Measurements from ENCODE around the gene ARF3.

Gene ARF3

DNA sequence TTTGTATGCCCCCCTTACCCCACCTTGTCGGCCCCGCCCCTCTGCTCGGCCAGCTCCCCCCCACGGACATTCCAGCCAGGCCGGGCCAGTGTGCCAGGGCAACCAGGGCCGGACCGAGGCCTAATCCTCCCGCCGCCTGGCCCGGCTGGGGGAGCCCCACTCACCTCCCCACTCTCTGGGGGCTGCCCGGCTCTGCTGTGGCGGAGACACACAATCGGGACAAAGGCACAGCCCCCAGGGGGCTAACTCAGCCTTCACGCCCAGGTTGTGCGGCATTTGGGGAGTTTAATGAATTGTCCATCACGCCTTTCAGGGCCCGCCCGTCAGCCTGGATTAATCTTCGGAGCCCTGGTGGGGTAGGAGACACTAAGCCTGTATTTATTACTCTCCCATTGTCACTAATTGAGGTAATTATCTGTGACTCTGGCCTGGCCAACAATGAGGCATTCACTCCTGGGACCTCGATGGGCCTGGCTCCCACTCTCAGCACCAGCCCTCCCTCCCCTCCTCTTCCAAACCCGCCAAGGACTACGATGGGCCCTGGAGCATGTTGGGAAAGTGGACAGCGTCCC lies 29.5 kb upstream of the ARF3 start:
- Histone ChIP-seq H3K9me2 (replicated peaks; ENCODE audit: low read depth, low read length) (no peaks in the 10 kb centered on the region), H3K27me3 (ENCODE audit: insufficient read depth, low read length, poor library complexity, severe bottlenecking) (no peaks in the 10 kb centered on the region), H3K9me3 (ENCODE audit: insufficient read depth, low read depth, low read length) (no peaks in the 10 kb centered on the region), H3K79me2 (ENCODE audit: insufficient read depth, low read length) (no peaks in the 10 kb centered on the region), H3K4me3 (ENCODE audit: low read length, poor library complexity, severe bottlenecking) (no peak overlapping the region), H4K20me1 (ENCODE audit: insufficient read depth, low read length, poor library complexity, severe bottlenecking) (no peaks in the 10 kb centered on the region), H3K9ac (ENCODE audit: low read depth, low read length, poor library complexity, severe bottlenecking) (no peak overlapping the region), H3K36me3 (ENCODE audit: insufficient read depth, low read length) (no peaks in the 10 kb centered on the region), H3F3A (ENCODE audit: low read depth) (no peaks in the 10 kb centered on the region), H3K4me1 (ENCODE audit: insufficient read depth, low read length, poor library complexity, severe bottlenecking) (peaks cover 2% of the 10 kb centered on the region), H3K4me2 (ENCODE audit: low read depth, low read length, poor library complexity, severe bottlenecking) (no peak overlapping the region), H2AFZ (ENCODE audit: low read length) (no peak overlapping the region)
- TF ChIP-seq, protein P1, sequence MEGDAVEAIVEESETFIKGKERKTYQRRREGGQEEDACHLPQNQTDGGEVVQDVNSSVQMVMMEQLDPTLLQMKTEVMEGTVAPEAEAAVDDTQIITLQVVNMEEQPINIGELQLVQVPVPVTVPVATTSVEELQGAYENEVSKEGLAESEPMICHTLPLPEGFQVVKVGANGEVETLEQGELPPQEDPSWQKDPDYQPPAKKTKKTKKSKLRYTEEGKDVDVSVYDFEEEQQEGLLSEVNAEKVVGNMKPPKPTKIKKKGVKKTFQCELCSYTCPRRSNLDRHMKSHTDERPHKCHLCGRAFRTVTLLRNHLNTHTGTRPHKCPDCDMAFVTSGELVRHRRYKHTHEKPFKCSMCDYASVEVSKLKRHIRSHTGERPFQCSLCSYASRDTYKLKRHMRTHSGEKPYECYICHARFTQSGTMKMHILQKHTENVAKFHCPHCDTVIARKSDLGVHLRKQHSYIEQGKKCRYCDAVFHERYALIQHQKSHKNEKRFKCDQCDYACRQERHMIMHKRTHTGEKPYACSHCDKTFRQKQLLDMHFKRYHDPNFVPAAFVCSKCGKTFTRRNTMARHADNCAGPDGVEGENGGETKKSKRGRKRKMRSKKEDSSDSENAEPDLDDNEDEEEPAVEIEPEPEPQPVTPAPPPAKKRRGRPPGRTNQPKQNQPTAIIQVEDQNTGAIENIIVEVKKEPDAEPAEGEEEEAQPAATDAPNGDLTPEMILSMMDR (conservative IDR thresholded peaks at IDR 0.05; ENCODE audit: low read length): no peak
- no peak for TF ChIP-seq EZH2phosphoT487 (IDR thresholded peaks at IDR 0.05; ENCODE audit: borderline replicate concordance)

DNA sequence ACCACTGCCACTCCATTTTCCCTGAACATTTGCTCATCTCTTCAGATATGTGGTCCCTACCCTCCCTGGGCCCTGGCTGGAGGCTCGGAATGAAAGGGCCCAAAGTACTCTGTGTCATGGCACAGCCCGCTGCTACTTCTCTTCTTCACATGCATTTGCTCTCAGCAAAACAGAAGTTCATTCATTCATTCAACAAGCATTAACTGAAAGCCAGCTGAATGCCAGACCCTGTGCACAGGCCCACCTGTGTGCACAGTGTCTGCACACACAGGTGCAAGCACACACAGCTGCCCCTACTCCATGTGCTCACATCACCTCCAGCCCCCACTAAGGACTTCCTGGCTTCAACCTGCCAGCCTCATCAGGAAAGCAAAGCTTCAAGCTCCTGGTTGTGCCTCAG lies 28.6 kb upstream of the ARF3 start:
- Histone ChIP-seq H3F3A (ENCODE audit: low read depth) (no peaks in the 10 kb centered on the region), H3K9me3 (ENCODE audit: insufficient read depth, low read depth, low read length) (no peaks in the 10 kb centered on the region), H3K4me2 (ENCODE audit: low read depth, low read length, poor library complexity, severe bottlenecking) (no peak overlapping the region), H3K79me2 (ENCODE audit: insufficient read depth, low read length) (no peaks in the 10 kb centered on the region), H3K27me3 (ENCODE audit: insufficient read depth, low read length, poor library complexity, severe bottlenecking) (no peaks in the 10 kb centered on the region), H4K20me1 (ENCODE audit: insufficient read depth, low read length, poor library complexity, severe bottlenecking) (no peaks in the 10 kb centered on the region), H3K36me3 (ENCODE audit: insufficient read depth, low read length) (no peaks in the 10 kb centered on the region), H3K9ac (ENCODE audit: low read depth, low read length, poor library complexity, severe bottlenecking) (no peak overlapping the region), H2AFZ (ENCODE audit: low read length) (no peak overlapping the region), H3K9me2 (replicated peaks; ENCODE audit: low read depth, low read length) (no peaks in the 10 kb centered on the region), H3K4me1 (ENCODE audit: insufficient read depth, low read length, poor library complexity, severe bottlenecking) (peaks cover 2% of the 10 kb centered on the region), H3K4me3 (ENCODE audit: low read length, poor library complexity, severe bottlenecking) (no peak overlapping the region)
- TF ChIP-seq, protein P1 (conservative IDR thresholded peaks at IDR 0.05; ENCODE audit: low read length): no peak
- TF ChIP-seq EZH2phosphoT487 (IDR thresholded peaks at IDR 0.05; ENCODE audit: borderline replicate concordance): no peak

DNA sequence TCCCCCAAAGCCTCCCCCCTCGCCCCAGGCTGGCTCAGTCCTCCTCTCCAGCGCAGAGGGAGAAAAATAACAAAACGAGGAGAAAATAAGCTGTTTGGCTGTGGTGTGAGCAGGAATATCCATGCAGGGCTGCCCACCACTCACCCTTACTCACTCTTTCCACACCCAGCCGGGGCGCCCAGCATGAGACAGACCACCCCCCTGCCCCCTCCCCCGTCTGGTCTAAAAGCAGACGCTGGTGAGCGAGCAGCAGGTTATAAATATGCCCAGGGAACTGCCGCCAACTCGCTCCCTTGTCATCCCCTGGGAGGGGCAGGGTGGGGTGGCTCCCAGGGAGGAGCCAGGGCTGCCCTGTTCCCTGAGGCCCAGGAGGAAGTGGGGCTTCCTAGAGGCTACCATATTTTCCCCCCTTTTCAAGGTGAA lies 28.2 kb upstream of the ARF3 start:
- Histone ChIP-seq H3K4me3 (ENCODE audit: low read length, poor library complexity, severe bottlenecking) (no peak overlapping the region), H3K79me2 (ENCODE audit: insufficient read depth, low read length) (no peaks in the 10 kb centered on the region), H3F3A (ENCODE audit: low read depth) (no peaks in the 10 kb centered on the region), H3K9me3 (ENCODE audit: insufficient read depth, low read depth, low read length) (no peaks in the 10 kb centered on the region), H3K4me1 (ENCODE audit: insufficient read depth, low read length, poor library complexity, severe bottlenecking) (no peaks in the 10 kb centered on the region), H3K27me3 (ENCODE audit: insufficient read depth, low read length, poor library complexity, severe bottlenecking) (no peaks in the 10 kb centered on the region), H3K4me2 (ENCODE audit: low read depth, low read length, poor library complexity, severe bottlenecking) (no peak overlapping the region), H4K20me1 (ENCODE audit: insufficient read depth, low read length, poor library complexity, severe bottlenecking) (no peaks in the 10 kb centered on the region), H3K9ac (ENCODE audit: low read depth, low read length, poor library complexity, severe bottlenecking) (no peak overlapping the region), H2AFZ (ENCODE audit: low read length) (no peak overlapping the region), H3K36me3 (ENCODE audit: insufficient read depth, low read length) (no peaks in the 10 kb centered on the region), H3K9me2 (replicated peaks; ENCODE audit: low read depth, low read length) (no peaks in the 10 kb centered on the region)
- TF ChIP-seq, protein P1 (conservative IDR thresholded peaks at IDR 0.05; ENCODE audit: low read length): no peak
- TF ChIP-seq EZH2phosphoT487 (IDR thresholded peaks at IDR 0.05; ENCODE audit: borderline replicate concordance): no peak
